ENCODE results near the gene CPAMD8.

The CPAMD8 gene

DNA sequence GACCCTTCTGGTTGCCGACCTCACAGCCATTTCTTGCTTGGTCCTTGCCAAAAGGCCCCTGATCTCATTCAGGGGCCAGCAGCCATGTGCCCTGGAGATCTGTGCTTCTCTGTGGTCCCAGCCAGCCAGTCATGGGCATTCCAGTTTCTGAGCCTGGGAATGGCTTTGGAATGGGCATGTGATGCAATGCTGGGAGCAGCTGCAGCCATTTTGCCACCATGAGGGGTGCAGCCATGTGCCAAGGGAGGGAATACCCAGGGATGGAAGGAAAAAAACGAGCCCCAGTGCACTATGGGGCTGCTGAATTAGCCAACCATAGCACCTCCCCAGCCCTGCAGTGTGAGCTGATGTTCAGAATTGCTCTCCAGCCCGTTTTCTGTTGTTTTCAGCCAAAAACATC lies 111.5 kb downstream of the CPAMD8 start:
- DNase-seq (ENCODE audit: extremely low read depth, low read depth), result no peak
- H3K4me3 ChIP-seq (replicated peaks; ENCODE audit: low read depth, low read length), result no peak overlapping the region
- TF ChIP-seq CTCF (IDR thresholded peaks at IDR 0.05; ENCODE audit: low read depth, low read length, missing control alignments), result no peak

DNA sequence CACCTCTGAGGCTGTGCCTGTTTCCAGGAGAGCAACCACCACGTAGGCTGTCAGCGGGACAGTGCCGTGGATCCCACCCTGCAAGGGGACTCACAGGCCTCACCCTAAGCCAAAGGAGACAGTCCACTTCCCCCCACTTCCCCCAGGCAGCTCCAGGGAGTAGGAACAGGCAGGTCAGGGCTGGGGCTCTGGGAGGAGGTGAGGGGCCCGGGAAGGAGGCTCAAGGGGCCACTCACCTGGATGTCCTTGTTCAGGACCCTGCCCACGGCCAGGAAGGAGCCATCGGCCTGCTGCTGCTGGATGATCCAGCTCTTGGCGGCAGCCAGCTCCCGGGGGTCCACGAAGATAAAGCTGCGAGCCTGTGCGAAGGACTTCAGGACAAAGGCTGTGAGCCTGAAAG lies 112.2 kb downstream of the CPAMD8 start:
- no peak overlapping the region for H3K4me3 ChIP-seq (replicated peaks; ENCODE audit: low read depth, low read length)
- TF ChIP-seq CTCF (IDR thresholded peaks at IDR 0.05; ENCODE audit: low read depth, low read length, missing control alignments), result no peak
- DNase-seq (ENCODE audit: extremely low read depth, low read depth), result no peak

GRCh38 chr19:16912780-16913179 lies 113.8 kb downstream of the CPAMD8 start:
- no peak for DNase-seq (ENCODE audit: extremely low read depth, low read depth)
- no peak overlapping the region for H3K4me3 ChIP-seq (replicated peaks; ENCODE audit: low read depth, low read length)
- no peak for TF ChIP-seq CTCF (IDR thresholded peaks at IDR 0.05; ENCODE audit: low read depth, low read length, missing control alignments)

GRCh38 chr19:16911046-16911445 lies 115.6 kb downstream of the CPAMD8 start:
- H3K4me3 ChIP-seq (replicated peaks; ENCODE audit: low read depth, low read length), result no peak overlapping the region
- TF ChIP-seq CTCF (IDR thresholded peaks at IDR 0.05; ENCODE audit: low read depth, low read length, missing control alignments), result no peak
- DNase-seq (ENCODE audit: extremely low read depth, low read depth), result no peak

GRCh38 chr19:16908759-16909158 lies 117.9 kb downstream of the CPAMD8 start:
- DNase-seq (ENCODE audit: extremely low read depth, low read depth), result no peak

GRCh38 chr19:16904599-16904998 lies 122.0 kb downstream of the CPAMD8 start:
- no peak for DNase-seq (ENCODE audit: extremely low read depth, low read depth)
- H3K4me3 ChIP-seq (replicated peaks; ENCODE audit: low read depth, low read length), result no peak overlapping the region
- no peak for TF ChIP-seq CTCF (IDR thresholded peaks at IDR 0.05; ENCODE audit: low read depth, low read length, missing control alignments)

More at GRCh38 chr19:16908759-16909158, 117.9 kb downstream of the CPAMD8 start:
- H3K4me3 ChIP-seq (replicated peaks; ENCODE audit: low read depth, low read length), result no peak overlapping the region
- TF ChIP-seq CTCF (IDR thresholded peaks at IDR 0.05; ENCODE audit: low read depth, low read length, missing control alignments), result no peak

GRCh38 chr19:16903347-16903746 lies 123.3 kb downstream of the CPAMD8 start:
- DNase-seq (ENCODE audit: extremely low read depth, low read depth), result no peak
- no peak for TF ChIP-seq CTCF (IDR thresholded peaks at IDR 0.05; ENCODE audit: low read depth, low read length, missing control alignments)
- H3K4me3 ChIP-seq (replicated peaks; ENCODE audit: low read depth, low read length), result no peak overlapping the region
